ENCODE results near the gene PHF3.

PHF3 gene

DNA sequence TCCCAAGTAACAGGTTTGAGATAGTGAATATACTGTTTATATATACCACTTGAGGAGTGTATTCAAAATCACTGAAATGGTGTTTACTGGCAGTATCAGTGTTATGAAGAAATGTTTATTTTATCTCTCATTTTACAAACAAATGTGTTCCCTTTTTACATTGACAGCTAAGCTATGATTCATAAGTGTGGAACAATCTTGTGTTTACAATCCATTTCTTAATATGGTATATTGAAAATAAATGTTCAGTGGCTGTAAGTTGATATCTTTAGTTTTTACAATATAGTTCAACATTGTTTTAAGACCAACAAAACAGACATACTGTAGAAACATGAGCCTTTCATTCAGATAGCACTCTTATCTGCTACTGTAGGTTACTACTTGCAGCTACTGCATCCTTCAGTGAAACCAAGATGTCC is 14.3 kb downstream of the PHF3 start:
- DNase-seq: no peak

DNA sequence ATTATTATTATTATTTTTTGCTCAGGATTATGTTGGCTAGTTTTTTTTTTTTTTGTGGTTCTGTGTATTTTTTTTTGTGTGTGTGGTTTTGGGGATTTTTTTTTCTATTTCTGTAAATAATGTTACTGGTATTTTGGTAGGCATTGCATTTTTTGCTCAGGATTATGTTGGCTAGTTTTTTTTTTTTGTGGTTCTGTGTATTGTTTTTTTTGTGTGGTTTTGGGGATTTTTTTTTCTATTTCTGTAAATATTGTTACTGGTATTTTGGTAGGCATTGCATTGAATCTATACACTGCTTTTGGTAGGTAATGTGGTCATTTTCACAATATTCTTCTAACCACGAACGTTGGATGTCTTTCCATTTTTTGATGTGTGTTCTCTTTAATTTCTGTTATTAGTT is 17.4 kb downstream of the PHF3 start:
- no peak for DNase-seq

DNA sequence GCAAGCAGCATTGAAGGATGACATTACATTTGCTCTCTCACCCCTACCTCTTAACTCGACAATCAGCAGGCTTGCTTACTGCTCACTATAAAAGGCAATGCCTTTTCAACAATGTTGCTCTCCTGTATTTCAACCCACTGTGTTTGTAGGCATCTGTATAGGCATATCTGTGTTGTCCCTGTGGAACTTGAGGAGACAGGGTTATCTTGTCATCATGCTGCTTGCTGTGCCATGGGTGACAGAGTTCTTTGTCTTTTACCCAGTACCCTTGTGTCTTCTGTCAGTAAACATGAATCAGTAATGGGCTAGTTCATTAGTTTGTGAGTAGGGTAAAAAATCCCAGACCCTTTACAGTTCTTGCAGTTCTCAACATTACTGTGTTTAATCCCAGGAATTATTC is 25.2 kb downstream of the PHF3 start:
- no peak for DNase-seq

DNA sequence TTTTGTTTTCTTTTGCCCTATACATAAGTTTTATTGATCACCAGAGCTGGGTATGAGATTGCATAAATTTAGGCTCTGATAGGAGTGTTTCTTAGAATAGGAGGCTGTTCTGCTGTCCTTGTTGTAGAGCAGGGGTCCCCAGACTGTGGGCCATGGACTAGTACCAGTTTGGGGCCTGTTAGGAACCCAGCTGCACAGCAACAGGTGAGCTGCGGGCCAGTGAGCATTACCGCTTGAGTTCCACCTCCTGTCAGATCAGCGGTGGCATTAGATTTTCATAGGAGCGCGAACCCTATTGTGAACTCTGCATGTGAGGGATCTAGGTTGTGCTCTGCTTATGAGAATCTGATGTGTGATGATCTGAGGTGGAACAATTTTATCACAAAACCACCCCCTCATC is 26.2 kb downstream of the PHF3 start:
- no peak for DNase-seq

DNA sequence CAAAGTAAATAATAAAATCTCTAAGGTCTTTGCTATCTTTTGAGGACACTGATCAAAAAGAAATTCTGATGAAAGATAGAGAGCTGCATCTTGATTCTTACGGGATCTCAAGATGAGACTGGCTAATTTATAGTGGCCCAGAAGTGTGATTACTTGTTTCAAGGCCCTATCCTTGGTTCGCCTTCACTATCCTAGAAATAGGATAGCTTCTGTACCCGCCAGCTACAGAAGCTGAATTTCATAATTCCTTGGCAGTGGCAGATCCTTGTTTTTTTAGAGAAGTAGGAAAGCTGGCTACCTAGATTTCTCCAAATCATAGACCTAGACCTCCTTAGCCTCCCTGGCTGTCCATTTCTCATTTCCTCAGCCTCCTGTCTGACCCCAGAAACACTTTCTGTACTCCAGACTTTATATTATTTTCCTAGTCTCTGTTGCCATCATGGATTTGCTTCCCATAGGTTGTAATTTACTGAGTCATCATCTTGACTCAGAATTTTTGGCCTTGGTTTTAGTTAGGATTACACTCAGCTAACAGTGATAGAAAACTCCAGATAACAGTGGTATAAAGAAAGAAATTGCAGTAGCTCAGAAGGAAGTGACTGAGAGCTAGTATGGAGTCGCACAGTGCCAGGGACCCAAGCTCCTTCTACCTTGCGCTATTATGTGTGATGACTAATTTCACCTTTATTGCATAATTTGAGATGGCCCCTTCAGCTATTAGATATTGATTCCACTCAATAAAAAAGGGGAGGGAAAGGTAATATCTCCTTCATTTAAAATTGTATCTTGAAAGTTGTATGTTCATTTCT is 27.7 kb downstream of the PHF3 start:
- DNase-seq: no peak

DNA sequence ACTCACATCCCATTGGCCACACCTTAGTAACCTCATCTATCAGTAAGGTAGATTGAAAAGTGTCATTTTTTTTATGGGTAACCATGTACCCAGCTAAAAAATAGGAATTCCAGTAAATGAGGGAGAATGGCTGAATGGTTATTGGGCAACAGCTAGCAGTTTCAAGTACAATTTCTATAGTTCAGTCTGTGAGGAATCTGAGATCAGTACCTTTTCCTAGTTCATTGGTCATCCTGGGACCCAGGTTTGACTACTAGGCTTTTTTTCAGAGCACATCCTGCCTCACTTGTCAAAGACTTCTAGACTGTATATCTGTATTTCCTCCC is 28.3 kb downstream of the PHF3 start:
- DNase-seq: no peak

DNA sequence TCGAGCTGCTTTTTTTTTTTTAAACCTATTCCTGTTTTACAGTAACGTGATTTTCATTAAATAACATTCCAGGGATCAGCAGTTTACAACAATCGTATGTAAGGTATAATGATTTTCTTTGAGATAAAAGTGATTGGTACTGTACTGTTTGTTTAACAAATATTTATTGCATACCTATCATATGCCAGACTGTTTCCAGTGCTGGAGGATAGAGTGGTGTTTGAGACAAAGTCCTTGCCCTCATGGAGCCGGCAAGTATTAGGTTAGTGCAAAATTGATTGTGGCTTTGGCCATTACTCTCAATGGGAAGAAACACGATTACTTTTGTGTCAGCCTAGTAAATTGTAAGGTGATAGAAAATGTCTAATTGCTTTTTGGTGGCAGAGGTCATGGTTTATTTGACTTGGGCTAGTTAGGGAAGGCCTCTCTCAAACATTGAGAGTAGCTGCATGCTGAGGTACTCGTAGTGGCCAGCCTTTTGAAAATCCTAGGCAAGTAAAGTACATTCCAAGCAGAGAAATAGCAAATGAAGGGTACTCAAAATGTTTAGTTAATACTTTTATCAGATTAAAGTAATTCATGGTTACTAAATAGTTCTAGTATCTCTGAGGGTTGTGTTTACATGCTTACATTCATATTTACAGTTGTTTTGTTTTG is 35.6 kb downstream of the PHF3 start:
- no peak for DNase-seq

DNA sequence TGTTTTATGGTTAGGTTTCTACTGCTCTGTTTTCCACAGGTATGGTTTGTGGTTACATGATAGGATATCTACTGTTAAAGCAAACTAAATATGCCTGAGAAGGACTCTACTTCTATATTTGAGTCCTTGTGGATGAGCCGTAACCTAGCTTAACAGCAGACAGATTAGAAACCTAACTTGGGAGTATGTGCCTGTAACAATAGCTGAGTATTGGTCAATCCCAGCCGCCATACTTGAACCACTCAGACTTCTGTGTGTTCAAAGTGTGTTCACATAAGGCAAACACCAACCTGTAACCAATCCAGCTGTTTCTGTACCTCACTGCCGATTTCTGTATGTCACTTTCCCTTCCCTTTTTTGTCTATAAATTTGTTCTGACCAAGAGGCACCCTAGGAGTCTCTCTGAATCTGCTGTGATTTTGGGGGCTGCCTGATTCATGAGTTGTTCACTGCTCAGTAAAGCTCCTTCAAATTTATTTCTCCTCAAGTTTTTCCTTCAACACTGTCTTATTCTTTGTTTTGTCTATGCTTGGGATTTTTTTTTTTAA is 37.1 kb downstream of the PHF3 start:
- DNase-seq: no peak

DNA sequence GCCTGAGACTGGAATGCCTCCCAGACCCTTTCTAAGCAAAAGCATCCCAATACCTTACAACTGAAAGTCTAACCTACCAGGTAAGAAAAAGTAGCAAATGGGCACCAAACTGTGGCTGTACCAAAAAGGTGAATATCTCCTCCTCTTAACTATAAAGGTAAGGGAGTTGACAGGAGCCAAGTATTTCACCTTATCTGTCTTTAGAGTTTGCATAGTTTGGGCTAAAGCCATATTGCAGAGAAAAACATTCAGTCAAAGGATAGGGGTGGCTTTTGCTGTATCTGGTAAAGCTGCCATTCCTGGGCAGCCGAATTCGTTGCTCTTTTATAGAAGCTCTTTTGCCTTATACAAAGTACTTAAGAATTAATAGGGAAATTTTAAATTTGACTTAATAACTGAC is 38.1 kb downstream of the PHF3 start:
- DNase-seq: no peak

DNA sequence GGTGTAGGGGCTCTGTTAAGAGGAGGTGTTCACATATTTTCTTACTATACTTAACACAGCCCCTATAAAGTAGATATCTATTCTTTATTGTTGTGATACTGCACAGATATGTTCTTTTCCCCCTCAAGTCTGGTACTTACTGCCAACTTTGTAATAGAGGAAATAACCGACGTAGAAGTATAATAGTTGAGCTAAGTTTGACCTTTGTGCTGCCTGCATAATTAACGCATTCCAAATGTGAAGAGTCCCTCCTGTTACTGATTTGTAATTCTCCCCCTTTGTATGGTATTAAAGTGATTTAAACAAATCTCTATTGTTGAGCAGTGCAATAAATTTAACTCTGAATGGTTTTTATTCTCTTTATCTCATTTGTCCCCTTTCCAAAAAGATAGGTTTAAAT is 39.0 kb downstream of the PHF3 start:
- DNase-seq: no peak

DNA sequence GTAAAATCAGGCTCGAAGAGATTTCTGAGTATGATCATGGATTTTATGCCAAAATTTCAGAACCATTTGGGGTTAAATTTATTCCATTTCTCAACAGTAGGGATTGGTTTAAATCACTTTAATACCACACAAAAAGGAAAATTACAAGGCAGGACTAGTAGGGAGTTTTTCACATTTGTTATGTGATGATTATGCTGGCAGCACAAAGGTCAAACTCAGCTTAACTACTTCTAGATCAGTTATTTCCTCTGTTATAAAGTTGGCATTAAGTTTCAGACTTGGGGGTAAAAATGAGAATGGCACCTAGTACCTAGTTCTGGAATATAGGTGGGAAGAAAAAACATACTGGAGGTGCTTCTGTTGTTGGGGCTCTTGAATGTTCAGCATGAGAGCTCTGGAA is 39.5 kb downstream of the PHF3 start:
- no peak for DNase-seq

DNA sequence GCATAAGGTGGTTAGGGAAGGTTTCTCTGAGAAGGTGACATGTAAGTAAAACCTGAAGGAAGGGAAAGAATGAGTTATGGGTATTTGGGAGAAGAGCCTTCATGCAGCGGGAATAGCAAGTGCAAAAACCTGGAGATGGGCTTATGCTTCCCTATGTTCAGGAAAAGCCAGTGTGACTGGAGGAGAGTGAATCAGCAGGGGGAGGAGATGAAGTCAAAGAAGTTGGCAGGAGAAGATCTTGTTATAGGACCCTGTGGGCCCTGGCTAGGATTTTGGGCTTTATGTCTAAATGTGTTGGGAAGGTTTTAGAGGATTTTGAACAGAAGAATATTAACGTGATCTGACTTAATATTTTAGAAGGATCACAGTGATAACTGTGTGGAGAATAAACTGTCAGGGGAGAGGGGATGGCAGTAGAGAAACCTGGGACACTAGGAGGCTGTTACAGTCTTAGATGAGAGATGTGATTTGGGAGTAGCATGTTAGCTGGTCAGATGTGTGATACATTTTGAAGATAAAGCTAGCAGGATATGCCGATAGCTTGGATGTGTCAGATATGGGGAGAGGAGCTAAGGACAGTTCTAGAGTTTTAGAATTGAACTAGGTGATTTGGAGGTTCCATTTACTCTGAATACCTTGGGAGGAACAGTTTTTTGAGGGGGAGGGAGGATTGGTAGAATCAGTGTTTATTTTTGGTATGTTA is 41.0 kb downstream of the PHF3 start:
- DNase-seq: no peak

DNA sequence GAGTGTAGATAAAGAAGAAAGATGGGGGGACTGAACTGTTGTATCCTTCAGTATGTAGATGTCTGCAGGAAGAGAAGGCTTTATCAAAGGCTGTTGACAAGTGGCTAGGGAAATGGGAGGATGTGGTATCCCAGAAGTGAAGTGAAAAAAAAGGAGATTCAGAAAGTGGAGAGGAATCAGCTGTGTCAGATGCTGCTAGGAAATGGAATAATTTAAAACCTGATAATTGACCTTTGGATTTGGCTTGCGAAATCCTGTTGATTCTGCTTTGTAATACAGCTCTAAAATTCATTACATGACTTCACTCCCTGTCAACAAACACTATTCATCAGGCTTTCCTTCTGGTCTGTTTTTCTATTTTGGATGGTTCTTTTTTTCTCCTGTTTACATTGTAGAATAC is 41.7 kb downstream of the PHF3 start:
- DNase-seq: no peak

DNA sequence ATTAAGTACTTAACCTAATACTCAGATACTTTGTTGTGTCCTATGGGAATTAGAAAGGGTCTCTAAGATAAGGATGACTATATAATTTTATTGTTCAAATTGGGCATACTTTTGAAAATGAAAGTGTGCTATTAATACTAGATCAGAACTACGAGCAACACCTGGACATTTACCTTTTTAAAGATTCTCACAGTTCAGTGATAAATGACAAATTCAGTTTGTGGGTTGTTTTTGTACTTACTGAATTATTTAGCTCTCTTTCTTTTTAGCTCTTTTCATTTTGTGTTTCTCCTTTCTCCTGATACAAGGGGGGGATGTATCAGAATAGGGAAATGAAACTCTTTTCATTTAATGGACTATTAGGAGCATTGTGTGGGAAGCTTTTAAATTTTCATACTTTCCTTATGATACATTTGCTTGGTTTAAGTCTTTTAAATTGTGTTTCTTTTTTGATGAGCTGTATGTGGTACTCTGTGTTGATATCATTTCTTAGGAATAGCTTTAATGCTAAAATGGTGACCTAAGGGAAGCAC is 47.5 kb downstream of the PHF3 start:
- DNase-seq: no peak

DNA sequence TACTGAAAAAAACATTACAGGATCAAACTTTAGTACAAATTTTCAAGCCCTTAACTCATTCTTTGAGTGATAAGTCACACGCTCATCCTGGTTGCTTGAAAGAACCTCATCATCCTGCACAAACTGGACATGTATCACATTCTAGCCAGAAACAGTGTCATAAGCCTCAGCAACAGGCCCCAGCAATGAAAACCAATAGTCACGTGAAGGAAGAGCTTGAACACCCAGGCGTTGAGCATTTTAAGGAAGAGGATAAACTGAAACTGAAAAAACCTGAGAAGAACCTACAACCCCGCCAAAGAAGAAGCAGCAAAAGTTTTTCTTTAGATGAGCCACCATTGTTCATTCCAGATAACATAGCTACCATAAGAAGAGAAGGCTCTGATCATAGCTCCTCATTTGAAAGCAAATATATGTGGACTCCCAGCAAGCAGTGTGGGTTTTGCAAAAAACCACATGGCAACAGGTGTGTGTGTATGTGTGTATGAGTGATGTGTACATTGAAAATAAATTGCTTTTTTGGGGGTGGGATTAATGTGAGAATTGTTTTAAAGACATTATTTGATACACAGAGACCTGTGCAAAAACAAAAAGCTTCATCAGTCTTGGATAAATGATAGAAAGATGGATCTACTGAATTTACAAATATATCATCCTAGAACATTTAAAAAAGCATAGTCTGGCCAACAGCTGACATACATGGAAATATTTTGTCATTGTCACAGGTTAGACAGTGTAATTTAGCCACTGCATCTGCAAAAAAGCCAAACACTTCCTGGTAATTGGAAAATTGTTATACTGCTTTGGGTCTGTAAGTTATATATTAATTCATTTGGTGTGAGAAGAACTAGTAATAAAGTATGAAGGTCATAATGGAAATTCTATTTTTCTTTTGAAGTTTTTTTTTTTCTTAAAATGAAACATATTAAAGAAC is 50.1 kb downstream of the PHF3 start:
- no peak for DNase-seq

DNA sequence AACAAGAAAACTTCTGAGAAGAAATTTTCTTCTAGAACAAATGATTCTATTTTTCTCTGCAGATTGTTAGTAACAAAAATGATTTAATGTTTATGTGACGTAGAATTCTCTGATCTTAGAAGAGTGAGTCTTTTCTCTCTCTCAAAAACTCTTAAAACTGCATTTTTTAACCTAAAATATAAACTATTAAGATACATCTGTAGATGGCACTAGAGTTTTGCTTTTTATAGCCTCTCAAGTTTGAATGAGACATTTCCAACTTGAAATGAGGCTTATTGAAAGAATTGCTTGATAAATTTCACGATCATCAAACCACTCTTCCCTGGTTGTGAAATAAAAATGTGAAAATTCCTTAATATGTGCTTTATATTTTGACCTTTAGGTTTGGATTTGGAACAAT is 53.8 kb downstream of the PHF3 start:
- no peak for DNase-seq

DNA sequence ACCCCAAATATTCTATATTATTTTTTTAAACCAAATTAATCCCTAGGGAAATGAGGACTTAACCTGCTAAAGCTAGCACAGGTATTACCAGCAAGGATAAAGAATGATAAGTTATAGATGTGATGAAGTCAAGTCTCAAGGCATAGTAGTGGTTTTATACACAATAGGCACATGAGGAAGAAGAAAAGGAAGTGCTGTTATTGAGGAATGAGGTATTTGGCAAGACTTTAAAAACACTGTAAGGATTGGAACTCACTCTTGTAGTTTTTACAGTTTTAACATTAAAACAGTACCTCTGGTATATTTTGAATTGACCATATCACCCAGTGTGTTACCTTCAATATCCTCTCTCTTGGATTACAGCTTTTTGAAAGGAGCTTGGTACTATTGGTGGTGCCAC is 54.6 kb downstream of the PHF3 start:
- DNase-seq: no peak

DNA sequence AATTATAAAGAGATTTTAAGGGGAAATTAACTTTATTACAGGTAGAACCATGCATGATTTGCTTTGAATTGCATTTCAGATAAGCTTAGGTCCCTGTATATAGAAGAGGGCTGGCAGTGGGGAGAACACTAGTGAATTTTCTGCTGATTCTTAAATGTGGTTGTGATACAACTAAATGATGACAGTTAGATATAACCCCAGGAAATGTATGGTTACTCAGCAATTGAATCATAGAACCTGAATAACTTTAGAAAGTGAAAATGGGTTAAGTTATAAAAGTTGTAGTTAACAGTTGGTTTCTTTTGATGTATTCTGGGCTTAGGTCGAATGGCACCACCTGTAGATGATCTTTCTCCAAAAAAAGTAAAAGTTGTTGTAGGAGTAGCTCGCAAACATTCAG is 70.1 kb downstream of the PHF3 start:
- DNase-seq: no peak

DNA sequence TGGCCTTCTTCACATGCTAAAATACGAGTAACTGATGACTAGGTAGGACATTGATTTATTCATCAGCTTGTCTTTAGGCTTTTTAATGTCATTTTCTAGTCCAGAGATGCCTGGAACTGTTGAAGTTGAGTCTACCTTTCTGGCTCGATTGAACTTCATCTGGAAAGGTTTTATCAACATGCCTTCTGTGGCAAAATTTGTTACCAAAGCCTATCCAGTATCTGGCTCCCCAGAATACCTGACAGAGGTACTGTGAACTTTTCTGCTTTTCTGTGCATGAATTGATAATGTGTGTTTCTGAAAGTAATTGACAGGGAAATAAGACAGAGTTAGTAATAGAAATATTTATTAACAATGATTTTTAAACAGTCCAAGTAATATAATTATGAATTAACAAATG is 71.0 kb downstream of the PHF3 start:
- DNase-seq: no peak

DNA sequence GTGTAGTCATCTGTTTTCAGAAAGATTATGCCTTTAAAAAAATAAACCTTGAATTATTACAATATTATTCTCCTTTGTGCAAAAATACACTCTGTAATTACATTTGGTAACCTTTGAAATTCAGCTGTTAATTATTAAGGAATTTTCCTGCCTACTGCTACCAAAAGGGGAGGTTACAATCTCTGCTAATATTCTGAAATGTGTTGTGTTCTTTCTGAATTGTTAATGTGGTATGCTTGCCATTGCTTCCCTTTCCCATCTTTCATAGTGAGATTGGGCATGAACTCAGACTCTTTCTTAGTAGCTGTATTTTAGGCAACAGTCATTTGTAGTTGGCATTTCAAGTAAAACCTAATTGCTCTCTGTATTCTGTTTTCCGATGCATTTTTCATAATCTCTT is 73.0 kb downstream of the PHF3 start:
- DNase-seq: no peak

DNA sequence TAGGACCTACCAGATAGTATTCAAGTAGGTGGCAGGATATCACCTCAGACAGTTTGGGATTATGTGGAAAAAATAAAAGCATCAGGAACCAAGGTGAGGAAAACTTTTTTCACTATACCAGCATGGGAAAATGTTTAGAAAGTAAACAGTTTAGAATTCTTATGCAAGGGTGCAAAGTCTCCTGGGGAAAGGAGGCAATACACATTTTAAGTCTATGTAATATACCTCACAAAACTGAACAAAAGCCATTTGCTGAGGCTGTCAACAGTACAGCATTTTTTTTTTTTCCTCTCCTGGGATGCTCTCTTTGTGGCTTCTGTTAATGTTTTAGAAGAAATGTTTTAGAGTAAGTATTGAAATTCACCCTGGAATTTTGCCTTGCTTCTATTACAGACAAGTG is 73.5 kb downstream of the PHF3 start:
- no peak for DNase-seq

DNA sequence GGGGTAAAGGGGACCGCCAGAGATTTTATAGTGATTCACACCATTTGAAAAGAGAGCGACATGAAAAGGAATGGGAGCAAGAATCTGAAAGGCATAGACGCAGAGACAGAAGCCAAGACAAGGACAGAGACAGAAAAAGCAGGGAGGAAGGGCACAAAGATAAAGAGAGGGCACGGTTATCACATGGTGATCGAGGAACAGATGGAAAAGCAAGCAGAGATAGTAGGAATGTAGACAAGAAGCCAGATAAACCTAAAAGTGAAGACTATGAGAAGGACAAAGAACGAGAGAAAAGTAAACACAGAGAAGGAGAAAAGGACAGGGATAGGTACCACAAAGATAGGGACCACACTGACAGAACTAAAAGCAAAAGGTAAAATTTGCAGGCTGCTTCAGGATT is 77.7 kb downstream of the PHF3 start:
- DNase-seq: no peak

DNA sequence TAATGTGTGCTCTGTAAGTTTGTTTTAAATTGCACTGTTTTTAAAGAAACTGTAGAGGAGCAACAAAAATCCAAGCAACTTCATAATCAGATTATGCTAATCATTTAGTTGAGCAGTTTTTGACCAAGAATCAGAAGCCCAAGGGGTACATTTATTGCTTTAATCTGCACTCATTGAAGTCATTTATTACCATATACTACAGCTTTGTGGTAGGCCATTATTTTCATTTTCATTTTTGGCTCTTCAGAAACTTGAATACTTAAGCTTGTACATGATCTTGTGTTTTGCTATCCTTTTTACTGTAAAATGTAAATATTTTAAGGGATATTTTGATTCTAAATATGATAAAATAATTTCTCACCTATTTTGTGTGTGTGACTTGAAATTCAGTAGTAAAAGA is 78.5 kb downstream of the PHF3 start:
- DNase-seq: no peak
